CD4-positive, alpha-beta T cell treated with Interleukin-1 beta for 1 hour (primary cell): ENCODE results near the gene ADGRV1.

Experiments used
- DNase-seq, 2 donors: peaks; one replicate each; pipeline ENCODE4 v3.0.0-alpha.2; 2020 to 2022

ADGRV1 gene

DNA sequence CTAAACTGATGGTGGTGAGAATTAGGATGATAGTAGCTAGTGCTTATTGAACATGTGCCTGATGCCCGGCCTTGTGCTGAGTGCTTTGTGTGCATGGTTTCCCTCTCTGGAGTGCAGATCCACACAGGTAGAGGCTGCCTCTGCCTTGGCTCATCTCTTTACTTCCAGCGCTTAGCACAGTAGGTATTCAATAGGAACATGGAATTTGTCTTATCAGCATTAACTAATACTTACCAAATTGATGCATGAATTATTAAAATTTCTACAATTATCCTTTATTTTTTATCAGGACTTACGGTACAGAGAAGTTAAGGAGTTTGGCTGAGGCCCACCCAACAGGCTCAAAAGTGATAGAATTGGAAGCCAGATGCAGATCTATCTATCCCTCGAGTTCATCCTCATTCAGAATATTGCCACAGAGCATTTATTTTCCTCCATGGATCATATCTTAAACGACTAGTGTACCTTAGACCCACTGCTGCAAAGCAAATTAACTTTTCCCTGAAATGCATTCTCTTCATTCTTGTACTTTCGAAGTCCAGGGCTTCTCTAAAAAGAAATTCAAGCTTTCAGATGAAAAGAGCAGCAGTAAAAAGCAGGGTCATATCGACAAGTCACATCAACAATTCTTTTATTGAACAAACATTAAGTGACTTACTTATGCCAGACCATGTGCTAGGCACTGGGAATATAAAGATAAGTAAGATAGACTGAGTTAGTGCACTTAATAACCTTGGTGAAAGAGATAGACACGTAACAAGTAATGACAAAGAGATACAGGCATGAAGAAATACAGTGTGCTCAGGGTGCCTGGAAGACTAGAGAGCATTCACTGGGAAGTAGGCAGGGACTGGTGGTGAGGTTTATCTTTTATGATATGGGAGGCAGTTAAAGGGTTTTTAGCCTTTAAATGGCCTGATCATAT lies 534.5 kb downstream of the ADGRV1 start:
- DNase-seq: no peak

DNA sequence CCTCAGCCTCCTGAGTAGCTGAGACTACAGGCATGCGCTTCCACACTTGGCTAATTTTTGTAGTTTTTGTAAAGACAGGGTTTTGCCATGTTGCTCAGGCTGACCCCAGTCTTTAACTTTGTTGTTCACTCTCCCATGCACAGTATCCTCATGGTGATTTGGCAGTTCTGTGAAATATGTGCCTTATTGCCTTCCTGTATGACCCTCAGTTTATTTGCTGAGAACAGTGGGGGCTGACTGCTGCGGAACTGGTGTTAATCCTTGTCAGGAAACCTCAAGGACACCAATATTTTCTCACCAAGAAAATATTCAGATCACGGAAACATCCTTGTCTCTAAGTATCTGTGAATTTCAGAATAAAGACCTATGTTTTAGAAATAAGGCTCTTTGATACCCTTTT lies 536.7 kb downstream of the ADGRV1 start:
- no peak for DNase-seq

DNA sequence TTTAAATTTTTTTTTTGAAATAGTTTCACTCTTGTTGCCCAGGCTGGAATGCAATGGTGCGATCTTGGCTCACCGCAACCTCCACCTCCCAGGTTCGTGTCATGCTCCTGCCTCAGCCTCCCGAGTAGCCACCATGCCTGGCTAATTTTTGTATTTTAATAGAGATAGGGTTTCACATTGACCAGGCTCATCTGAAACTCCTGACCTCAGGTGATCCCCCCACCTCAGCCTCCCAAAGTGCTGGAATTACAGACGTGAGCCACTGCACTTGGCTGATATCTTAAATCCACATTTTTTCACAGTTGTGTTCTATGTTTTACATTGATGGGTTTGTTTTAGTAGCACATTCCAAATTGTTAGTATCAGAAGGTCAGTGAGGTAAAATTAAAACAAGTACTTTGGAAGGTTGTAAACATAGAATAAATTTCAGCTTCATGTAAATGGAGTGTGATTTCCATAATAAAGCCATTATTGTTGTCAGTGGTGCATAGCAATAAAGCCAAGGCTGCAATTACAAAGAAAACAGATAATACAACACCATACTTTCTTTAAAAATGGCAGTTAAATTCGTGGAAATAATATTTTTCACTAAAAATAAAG lies 537.3 kb downstream of the ADGRV1 start:
- no peak for DNase-seq

DNA sequence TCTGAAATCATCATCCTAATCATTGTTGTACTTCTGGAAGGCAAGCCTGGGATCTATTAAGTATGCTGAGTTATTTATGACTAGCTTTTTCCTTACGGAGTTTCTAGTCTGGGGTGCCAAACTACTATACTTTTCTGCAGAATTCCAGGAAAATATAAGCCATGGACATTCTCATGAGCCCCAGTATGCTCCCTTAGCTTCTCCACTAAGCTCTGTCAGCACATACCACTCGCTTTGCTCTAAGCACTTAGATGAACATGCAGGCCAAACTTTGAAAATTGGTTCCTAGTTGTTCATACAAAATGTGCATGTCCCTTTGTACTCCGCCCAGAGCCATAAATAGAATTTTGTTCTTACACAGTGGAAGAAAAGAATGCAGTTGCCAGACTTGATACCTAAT lies 539.9 kb downstream of the ADGRV1 start:
- no peak for DNase-seq

DNA sequence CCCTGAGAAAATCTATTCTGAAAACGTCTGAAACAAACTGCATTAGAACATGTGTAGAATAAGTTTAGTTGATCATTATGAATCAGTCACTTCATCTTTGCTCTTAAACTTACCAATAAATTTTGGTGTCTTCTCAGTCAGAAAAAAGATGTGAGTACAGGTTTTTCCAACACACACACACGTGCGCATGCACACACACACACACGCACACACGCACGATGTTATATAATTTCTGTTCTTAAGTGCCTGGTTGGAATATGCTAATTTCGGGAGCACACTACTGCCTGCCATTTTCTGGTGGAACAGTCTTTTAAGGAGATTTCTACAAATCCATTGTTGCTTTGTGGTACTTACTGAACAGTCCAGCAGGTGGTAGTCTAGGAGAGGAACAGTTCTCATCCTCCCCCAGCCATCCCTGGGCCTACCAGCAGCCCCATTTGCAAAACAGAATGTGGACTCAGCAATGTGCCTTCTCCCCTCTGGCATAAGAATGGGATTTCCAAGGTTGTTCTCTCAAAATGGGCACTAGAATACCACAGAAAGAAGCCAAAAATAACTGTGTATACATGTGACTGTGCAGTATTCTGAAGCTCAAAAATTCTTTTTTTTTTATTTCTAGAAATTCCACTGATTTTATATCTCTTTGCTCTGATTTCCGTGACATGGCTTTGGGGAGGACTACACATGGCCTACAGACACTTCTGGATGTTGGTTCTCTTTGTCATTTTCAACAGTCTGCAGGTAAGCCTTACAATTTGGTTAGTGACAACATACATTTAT lies 543.2 kb downstream of the ADGRV1 start:
- peak; percentile 50 to 63 for DNase-seq

DNA sequence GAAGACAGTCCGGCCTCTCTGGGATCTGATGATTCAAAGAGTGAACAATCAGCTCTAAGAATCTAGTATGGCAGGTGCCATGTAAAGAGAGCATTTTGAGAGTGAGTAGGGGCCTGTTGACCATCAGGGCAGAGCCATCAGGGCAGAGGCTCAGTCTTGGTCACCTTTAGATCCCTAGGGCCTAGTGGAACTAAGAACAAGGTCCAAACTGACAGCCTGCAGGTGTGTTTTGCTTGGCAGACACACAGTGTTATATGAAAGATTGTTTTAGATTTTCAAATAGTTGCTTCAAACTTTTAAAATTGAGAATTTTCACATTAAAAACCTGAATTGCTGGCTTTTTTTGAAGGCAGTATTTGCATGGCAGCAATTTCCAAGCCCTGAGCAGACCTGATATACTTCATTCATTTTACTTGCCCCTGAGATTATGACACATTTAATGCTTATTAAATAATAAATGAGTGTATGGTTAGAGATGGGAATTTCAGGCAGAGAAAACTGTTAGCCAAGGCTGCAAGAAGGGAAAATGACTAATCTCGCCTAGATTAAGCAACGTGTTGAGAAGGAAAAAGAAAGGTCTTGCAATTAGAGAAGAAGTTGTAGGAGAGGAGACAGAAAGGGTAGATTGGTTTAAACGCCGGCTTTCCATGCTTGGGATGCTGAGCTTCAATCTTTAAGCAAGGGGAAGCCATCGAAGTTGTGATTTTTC lies 544.9 kb downstream of the ADGRV1 start:
- DNase-seq: no peak

DNA sequence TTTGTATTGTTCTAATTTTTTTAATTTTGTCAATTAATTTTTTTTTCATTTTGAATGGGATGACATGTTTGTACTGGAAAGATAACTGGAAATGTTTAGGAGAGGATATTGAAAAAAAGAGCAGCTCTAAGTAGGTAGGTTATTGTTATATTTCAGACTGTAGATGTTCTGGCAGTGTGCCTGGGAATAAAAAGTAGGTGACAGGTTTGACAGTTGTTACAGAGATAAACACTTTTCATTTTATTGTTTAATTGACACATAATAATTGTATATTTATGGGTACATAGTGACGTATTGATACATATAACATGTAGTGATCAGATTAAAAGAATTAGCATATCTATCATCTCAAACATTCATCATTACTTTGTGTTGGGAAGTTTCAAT lies 545.5 kb downstream of the ADGRV1 start:
- no peak for DNase-seq

DNA sequence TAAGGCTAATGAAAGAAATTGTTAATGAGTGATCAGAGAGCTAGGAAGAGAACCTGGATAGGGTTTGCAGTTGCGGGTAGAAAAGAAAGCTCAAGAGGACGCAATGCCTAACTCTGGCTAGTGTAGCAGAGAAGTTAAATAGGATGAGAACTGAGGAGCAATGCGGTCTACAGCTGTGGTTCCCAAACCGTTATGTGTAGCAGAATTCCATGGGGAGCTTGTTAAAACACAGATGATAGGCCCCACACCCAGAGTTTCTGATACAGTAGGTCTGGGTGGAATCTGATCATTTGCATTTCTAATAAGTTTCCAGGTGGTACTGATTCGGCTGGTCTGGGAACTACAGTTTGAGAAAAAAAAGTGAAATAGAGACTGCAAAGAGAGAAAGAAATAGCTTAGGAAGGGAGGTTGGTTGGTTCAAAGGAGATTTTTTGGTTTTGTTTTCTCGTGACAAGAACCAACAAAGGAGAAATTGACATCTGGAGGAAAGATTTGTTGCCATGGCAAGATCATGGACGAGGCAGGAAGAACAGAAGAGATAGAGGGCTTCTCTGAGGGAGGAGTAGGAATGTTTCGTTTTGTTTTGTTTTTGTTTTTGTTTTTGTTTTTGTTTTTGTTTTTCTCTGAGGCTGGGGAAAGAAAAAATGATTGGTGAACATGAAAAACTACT lies 548.4 kb downstream of the ADGRV1 start:
- no peak for DNase-seq

DNA sequence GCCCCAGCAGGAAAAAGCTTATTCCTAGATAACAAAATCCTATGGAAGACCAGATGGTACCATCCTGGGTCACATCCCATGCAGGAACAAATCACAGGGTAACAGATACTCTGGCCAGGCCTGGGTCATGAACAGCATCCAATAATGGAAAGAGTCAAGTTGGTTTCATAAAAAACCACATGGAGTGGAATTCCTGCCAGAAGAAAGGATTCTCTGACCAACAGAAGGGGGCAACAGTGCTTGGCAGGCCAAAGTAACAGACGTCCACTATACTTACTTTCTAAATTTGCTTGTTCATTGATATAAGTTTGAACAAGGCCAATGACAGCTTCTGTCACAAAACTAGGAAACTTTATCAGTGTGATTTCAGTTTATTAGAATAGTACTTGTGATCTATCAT lies 551.0 kb downstream of the ADGRV1 start:
- DNase-seq: no peak

DNA sequence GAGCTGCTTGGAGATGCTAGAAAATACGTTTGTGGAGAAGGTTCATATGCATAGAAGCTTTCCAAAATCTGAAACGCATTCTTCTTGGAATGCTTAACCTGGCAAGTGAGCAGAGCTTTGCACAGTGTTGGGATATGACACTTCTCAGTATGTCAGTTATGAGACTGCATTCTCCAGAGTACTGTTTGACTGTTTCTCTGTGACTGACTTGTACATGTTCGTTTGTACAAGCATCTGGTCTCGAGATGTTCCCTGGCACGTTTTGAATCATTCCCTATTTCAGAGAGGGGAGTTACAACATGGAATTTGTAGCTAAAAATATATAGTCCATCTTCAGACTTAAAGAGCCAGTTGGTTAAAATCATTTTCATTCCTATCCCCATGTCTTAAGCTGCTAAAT lies 552.1 kb downstream of the ADGRV1 start:
- no peak for DNase-seq

DNA sequence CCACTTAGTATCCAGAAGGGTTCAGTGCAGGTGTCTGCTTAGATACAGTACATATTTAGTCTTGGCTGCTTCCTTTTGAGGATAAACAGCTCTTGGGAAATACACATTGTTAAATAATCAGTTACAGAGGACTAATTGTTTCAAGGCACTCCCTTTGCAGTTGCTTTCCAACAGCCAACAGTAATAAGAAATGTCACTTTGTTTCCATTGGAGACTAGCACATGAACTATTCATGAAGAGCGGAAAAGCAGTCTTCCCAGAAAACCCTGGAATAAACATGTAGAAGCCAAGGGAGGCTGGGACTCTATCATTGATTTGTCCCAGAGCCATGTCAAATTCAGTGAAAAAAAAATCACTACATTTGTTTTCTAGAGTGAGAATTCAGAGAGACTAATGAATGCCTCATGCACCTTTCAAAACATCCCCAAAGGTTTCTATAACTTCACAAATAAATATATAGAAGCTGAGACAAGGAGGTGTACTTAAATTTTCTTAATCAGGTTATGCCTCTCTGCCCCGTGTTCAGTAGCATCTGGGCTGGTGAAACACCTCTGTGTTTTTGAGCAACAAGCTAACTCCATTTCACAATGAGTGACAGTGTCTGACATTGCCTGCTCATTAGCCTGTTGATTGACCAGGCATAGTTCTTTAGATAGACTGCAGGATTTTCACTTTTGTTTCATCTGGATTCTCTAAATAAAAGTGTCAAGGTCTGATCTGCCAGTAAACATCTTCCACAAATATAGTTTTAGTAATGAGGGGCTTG lies 553.1 kb downstream of the ADGRV1 start:
- DNase-seq: no peak

DNA sequence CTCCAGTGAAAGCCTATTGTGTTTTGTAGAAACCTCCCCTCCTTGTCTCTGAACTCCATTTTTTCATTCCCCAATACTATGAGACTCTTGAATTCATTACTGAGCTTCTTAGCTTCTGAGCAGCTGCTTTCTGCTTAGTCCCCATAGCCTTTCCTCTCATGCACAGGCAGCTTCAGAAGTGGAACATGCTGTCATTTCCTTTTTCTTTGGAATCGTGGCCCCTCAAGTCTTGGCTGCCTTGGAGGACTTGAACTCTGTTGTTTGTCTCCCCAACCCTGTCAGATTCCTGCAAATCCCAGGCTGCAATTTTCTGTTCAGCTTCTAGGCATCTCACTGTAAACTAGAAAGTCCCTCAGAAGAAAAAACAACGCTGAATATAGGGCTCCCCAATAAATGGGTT lies 556.1 kb downstream of the ADGRV1 start:
- no peak for DNase-seq

DNA sequence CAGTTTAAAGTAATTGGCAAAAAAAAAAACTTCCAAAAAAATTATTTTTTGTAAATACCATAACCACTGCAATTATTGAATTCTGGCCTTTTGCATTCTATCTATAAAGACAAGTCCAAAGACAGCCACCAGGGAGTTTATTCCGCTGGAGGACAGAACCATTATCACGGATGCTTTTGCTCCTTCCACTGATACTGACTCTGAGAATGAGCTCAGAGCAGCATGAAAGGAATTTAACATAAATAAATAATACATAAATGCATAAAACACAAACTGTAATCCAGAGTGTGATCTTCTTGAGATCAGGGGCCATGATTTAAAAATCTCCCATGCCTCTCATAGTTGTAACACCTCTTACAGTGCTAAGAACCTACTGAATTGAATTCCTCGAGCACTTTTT lies 559.8 kb downstream of the ADGRV1 start:
- no peak for DNase-seq

DNA sequence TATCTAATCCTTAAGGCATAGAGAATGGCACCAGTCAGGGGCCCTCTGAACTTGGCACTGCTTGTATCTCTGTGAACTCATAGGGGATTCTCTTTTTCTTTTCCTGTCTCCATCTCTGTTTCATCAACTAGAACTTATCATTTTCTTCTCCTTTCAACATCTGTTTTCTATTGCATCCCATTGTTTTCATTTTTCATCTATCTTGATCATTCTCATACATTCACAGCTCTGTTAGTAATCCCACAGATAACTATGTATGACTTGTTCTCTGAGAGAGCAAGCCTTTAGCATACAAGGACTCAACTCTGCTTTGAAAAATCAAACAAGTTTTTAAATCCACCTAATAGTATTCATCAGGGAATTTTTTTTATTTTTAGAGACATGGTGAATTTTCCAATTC lies 560.2 kb downstream of the ADGRV1 start:
- no peak for DNase-seq

DNA sequence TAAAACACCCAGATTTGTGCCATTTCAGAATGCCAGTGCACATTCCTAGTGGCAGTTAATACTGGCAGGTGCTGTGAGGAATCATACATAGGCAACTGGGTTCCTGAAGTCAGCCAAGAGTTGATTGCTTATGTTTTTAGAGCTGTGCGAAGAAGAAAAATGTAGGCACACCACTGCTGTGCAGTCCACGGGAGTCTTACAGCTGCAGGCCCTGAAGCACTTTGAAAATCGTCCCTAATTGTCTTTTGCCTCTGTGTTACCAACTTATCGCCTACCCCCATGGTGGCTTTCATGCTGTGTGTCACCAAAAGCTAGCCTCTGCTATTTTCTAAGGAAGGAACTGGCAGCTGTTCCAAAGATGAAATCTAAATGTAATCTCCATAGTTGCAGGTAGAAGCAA lies 560.6 kb downstream of the ADGRV1 start:
- no peak for DNase-seq

DNA sequence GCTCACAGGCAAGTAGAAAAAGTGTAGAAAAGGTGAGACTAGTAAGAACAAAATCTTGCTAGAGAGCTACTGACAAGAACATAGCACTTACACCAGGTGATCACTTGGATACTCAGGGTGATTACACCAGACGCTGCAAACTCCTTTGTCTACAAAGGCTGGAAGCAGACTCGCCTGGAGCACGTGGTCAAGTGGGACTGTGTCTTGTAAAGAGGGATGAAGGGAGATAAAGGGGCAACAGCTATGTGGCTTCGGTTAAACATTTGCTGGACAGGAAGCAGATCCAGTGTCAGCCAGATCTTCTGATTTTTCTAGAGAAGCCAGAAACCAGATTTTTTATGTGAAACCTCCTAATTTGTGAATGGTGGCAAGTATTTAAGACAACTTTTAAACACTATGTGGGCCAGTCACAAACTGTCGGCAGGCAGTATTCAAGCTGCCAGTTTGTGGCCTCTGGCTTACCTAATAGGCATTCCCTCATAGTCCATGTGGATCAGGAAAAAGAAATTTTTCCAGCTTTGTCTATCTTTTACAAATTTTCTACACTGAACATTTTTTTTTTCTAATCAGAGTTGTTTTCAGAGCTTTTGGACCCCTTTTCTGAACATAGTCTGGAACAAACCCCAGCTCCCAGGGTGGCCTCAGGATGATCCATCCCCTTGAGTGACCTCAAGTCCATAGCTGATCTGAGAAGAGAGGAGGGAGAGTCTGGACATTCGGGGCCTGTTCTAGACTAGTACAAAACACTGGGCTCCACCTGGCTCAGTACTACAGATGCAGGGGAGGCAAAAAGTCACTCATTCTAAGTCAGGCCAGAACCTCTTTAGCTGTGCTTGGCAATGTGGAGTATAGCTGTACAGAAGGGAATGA lies 561.6 kb downstream of the ADGRV1 start:
- DNase-seq: no peak

DNA sequence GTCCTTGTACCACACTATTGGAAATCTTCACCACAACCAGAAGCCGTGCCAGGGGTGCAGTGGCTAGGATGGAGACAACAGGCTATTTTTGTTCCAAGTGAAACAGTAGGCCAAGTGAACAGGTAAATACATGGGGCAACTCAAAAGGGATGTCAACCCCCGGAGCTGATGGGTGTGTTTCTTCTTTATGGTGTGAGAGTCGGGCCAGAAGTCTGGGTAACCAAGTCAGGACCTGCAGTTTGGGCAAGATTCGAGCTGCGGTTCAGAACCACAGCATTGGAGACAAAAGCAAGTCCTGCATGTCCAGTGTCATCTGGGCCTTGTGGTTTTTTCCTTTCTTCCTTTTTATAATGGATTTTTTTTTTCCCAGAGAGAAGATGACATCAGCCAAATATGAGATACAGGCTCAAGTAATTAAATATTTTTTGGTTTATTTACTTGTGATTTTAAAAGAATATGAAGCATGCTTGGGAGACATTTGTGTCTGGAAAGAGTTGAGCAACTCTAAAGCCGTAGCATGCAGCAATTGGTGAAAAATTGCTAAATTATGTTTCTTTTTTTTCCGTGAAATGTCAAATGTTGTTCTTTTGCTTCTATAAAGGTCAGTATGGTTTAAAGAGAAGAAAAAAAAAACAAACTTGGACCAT lies 562.9 kb downstream of the ADGRV1 start:
- no peak for DNase-seq

DNA sequence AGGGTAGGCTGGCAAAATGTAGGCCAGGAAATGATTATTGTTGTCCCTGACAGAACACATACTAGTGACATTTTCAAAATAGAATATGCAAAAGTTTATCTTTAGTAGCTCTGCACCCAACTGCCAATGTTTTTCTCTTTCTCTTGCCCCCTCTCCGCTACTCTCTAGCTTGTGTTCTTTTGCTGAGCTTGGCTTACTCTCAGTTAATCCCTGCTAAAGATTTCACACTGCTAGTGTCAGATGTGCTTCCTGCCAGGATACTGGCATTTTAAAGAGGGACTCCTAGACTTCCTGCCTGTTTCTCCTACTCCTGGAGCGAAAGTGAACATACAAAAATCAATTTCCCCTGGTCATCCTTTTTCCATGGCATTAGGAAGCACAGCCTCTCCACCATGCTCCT lies 564.1 kb downstream of the ADGRV1 start:
- DNase-seq: no peak

DNA sequence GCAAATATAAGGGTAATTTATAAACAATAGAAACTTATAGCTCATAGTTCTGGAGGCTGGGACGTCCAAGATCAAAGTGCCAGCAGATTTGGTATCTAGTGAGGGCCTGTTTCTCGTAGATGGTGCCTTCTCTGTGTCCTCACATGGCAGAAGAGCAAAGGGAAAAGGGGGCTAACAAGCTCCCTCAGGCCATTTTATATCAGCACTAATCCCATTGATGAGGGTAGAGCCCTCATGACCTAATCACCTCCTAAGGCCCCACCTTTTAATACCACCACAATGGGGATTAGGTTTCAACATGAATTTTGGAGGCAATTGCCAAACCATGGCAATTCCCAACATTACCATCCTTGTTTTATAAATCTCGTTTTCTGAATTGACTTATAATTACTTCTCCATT lies 564.7 kb downstream of the ADGRV1 start:
- DNase-seq: no peak

DNA sequence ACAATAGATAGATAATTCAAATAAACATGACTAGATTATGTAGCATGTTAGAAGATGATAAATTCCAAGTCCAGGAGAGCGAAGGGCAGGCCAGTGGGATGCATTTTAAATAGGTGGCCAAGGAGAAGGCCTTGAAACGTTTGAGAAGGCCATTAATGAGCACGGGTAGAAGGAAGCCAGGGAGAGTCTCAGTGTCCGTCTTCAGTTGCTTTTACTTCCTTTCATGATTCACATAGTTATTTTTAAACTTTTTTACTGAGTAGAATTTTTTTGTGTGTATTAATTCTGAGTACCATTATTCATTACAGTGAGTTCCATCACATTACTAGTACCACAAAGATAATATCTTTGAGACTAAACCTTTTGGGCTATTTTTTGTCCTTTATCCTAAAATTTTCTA lies 565.3 kb downstream of the ADGRV1 start:
- DNase-seq: no peak
